DLD1 (cell line): ENCODE results near the gene RET.
"Not testable (repeated sequence)": the region's sequence is repeated elsewhere in the genome, so short reads cannot be mapped to it uniquely, and the experiment has no call there.

Experiments used
- in situ Hi-C: cut with HindIII; loops from 2 replicates; pipeline ENCODE4 v1.10.0; 2017; ENCODE audit warnings: low sequenced_read_pairs

RET gene

DNA sequence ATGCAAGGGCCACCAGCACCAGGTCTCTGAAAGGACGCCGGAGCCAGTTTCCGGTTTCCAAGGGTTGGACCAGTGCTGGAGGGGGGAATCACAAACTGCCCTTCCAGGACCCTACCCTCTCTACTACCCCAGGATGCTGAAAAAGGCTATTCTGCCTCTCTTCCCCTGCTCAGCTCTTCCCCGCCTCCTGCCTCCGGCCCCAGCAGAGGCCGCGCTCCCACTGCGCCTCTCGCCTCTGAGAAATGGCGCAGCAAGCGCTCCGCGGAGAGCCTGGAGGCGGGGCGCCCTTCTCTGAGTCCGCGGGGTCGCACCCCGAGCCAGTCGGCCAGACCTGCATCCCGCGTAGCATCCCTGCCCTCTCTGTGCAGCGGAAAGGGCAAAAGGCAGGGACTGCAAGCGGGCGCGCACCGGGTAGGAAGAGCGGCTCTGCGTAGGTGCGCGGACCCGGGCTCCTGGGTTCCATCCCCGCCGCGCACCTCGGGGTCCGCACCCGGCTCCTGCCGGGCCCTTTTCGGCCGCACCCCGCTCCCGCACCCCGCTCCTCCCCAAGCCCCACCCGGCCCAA lies 476 bp upstream of the RET start:
- in situ Hi-C loops, result no loop called here

DNA sequence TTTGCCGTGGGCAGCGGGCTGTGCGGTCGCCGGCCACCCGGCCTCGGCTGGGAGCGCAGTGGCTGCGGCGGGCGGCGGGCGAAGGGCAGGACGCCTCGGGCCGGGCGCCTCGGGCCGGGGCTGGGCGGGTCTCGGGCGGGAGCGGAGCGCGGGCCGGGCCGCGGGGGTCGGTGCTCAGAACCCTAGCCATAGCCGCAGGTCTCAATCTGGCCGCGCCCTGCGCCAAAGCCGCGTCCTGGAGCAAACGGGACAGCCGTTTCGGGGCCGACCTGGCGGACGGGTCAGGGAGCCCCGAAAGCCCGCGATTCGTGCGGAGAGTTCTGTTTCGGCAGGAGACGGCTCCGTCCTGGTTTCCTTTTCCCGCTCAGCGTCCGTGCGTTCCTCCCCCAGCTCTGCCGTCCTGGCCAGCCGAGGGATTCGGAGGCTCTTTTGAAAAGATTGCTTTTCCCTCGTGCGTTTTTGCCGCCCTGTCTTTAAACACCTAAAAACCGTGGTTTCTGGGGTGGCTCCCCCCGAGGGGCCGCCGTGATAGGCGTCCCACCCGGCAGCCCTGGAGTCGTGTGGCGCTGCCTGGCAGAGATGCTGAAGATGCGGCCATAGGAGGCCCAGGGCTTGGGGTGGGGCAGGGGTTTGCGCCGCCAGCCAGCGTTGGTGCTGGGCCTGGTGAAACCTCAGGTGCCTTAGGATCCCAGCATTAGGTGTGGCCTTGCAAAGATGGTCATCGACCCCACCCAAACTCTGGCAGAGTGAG lies 727 bp downstream of the RET start:
- in situ Hi-C loops, result no loop called here

DNA sequence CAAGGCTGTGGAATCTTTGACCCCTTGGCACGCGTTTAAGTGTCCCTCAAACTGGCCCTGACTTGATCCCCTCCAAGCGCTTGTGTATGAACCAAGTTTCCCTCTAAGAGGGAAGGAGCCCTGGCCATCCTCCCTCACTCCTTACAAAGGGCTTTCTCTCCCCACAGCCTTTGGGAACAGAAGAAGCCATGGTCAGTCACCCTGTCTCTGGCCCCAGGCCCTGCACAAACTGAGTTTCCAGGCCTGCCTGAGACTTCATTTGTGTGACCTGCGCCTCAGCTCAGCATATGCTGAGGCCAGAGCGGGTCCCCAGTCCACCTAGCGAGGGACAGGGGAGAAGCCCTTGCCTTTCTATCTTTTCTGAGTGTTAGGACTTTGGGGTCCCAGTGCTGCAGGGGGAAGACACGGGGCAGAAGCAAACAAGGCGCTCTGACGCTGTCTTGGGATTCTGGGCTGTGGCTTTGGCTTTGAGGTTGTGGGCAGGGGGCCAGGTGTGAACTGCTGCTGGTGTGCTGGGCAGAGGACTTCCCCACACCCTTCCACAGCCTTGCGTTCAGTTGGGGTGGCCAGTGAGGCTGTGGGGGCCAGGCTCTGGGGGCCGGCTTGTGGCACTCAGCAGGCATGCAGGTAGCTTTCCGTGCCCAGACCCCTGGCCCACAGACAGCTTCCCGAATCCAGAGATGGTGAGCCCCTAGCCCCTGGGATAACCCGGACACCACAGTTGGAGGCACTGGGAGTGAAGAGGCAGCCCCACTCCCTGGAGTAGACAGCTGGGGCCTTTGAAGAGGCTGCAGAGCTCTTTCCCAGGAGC lies 1.5 kb downstream of the RET start:
- in situ Hi-C loops, result no loop called here

DNA sequence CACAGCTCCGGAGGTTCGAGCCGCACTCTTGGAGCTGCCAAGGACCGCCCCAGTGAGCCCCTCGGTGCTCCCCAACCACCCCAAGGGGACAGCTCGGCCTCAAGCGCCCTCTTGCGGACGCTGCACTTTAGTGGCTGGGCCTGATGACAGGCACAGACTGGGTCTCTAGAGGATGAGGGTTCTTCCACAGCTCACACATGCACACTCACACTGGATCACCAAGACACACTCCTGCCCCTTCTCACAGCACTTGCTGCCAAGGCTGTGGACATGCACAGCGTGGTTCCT lies 2.1 kb downstream of the RET start:
- in situ Hi-C loops, result no loop called here

DNA sequence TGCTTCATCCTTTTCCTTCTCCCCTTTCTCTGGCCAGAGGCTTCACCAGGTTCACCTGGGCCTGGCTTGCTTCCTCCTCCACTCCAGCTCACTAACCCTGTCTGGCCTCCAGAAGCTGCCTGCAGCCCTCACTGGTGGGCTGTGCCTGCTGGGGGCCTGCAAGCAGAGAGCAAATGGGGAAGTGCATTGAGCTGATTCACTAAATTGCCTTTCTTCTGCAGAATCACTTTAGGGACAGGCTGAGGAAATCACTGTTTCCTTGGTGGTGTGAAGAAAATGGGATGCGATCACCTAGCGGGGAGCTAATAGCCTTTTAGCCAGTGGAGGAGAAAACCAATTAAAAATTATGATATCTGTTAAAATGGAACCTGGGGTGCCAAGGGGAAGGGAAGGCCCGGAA lies 3.0 kb downstream of the RET start:
- in situ Hi-C loops, result no loop called here

DNA sequence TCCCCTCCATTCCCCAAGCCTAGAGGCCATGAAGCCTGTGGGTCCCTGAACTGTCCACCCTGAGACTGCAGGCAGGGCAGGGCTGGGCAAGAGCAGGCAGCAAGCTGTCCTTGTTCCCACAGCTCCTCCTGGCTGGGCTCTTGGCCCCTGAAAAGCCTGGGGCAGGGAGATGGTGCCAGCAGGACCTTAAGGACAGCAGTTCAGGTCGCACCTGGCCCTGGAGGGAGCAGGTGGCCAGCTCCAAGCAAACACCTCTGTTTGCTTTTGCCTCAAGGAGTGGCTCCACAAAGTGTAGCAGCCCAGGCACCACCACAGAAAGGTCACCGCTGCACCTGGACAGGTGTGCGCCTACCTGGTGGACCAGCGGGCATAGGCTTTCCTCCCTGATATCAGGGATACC lies 5.2 kb downstream of the RET start:
- in situ Hi-C loops, result no loop called here

DNA sequence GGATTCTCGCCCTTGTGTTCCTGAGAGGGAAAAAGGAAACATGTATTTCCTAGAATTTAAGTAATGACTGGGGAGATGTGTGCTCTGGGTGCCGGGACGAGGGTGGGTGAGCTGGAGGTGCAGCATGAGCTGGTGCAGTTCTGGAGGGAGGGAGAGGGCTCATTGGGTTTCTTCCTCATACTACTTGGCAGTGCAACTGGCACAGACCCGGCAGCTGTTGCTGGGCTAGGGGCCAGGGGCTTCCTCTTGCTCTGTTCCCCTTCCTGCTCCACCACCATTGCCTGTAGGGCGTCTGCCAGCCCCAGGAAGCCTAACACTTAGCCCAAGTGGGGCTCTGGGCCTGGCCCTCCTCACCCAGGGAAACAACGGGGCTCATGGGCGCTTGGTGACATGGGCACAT lies 5.9 kb downstream of the RET start:
- in situ Hi-C loops, result no loop called here

DNA sequence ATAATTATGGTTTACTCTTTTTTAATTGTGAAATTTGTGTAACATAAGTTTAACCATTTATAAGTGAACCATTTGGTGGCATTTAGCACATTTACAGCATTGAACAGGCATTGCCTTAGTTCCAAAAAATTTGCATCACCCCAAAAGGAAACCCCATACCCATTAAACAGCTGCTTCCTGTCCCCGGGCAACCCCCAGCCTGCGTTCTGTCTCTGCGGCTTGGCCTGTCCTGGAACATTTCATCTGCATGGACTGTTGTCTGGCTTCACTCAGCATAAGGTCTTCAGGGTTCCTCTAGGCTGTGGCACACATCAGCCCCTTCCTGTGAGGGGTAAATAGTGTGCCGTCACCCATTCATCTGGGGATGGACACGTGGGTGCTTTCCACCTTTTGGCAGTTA lies 6.9 kb downstream of the RET start:
- in situ Hi-C loops, result no loop called here

DNA sequence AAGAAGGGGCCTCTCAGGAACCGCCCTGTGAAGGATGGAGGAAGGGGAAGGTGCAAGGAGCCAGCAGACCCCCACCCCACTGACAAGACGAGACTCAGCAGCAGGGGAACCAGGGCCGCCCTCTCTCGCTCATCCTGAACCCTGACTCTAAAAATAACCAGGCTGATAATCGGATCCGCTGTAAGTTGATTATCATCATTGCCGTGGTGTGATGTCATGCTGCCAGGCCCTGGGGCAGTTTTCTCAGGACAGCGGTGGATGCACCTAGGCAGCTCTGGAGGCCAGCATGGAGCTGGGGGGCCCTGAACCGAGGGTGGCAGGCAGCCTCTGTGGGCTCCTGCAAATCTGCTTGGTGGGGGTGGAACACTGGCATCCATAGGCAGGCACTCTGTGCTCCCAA lies 7.9 kb downstream of the RET start:
- in situ Hi-C loops, result no loop called here

DNA sequence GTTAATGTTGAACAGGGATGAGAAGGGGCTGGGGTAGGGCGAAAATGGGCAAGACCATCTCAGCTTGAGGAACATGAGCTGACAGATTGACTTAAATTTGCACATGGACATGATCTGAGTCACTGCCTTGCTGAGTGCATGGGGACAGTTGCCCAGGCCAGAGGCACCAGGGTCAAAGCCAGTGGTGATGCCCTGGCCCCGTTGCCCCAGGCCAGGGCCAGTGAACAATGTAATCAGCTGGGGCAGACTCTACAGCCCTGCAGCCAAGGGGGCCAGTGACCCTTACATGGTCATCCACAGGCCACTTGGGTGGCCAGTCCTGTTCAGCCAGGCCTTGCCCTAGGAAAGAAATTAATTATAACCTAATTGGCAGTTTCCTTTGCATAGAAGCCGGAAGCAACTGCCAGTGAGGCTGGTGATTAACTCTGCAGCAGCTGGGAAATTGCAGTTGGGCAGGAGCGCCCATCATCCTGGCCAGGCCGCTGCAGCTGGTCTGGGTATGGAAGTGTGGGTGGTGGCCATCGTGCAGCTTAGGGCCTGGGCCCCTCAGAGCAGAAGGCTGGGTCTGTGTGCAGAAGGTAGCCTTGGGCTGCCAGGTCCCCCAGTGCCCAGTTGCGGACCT lies 9.6 kb downstream of the RET start:
- in situ Hi-C loops, result no loop called here

DNA sequence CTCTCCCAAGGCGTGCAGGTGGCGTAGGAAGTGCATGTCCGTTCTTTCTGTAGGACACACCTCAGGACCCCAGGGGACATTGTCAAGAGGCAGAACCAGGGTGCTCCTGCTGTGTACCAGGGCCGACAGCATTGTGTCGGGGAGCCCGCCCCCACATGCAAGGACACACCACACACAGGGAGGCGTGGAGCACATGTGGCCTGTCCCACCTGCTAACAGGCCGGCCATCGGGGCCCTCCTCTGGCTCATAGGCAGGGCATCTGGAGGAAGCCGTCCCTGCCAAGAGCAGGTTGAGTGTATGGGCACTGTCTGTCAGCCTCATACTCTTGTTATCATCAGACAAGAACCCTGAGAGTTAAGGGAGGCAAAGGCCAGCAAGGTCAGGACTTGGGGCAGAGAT lies 12.7 kb downstream of the RET start:
- in situ Hi-C loops, result no loop called here

DNA sequence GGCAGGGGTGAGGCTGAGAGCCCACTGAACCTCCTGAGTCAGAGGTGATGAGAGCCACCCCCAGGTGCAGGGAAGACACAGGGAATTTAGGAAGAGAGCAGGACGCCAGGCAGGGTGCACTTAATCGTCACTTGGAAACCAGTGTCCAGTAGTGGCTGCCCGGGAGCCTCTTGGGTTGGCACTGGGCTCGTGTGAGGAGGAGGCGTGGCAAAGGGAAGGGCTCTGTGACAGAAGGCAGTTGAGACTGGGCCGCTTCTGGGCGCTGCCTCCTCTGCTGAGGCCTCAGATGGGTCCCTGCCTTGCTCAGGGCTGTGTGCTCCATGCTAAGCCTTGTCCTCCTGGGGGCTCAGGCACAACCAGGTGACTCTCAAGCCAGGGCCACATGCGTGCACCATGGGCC lies 13.3 kb downstream of the RET start:
- in situ Hi-C loops, result no loop called here

DNA sequence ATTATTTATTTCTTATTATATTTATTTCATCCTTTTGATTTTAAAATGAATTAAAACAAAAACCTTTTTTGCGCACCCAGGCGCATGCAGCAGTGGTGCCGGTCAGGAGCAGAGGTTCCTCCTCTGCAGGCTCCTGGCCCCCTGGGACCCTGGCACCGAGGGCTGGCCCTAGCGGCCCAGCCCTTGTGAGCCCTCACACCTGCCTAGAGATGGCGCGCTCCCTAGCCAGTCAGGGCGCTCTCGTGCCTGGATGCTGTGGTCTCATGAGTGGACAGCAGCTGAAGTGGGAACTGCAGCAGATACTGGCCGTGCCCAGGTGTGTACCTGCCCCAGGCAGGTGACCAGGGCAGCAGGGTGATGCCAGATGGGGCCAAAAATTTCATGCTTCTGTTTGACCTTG lies 13.8 kb downstream of the RET start:
- in situ Hi-C loops, result no loop called here

DNA sequence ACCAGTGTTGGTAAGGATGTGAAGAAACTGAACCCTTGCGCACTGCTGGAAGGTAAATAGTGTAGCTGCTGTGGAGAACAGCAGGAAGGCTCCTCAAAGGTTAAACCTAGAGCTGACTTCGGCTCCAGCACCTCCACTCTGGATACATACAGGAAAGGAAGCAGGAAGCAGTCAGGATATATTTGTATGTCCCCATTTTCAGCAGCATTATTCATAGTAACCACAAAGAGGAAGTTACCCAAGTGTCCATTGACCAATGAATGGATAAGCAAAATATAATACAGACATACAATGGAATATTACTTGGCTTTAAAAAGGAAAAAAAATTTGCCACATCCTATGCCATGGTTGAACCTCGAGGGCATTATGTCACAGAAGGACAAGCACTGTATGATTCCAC lies 15.0 kb downstream of the RET start:
- in situ Hi-C loops, result no loop called here

DNA sequence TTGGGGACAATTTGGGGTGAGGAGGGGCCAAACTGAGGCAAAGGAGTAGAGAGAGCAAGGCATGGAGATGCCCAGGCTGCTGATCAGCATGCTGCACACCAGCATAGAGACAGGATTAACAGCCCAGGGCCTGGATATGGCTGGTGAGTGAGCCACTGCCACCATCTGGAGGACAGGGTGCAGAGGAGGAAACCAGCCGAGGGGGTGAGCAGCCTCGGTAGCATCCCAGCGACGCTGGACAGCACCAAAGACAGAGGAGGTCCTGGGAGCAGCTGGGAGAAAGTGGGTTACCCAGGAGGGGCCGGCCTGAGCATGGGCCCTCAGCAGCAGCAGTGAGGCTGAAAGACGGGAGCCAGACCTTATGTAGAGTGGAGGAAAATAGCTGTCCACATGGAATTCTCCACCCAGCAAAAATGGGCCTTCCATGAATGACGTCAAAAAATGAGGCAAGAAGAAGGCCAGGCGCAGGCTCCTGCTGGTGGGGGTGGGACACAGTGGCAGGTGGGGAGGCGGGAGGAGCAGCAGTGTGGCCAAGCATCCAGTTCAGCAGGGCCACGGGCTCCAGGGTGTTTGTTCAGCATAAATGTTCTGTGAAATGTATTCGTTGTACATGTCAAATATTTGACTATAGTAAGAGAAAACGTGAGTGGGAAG lies 16.7 kb downstream of the RET start:
- in situ Hi-C loops, result no loop called here

DNA sequence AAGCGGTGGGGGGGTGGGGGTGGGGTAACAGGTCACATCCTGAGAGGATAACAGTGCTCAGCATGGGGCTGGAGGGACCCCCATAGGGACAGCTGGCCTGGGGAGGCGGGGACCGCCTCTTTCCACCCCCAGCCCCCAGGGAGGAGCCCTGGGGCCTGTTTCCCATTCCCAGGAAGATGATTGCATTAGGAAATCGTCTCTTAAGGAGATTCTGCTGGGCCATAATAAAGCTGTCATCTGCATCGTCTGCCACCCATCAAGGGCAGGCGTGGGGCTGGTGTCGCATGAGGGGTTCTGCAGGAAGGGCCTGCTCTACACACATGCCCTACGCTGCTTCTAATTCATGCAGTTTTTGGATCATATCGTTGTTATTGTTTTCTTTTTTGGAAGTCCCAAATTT lies 17.2 kb downstream of the RET start:
- in situ Hi-C loops, result no loop called here

DNA sequence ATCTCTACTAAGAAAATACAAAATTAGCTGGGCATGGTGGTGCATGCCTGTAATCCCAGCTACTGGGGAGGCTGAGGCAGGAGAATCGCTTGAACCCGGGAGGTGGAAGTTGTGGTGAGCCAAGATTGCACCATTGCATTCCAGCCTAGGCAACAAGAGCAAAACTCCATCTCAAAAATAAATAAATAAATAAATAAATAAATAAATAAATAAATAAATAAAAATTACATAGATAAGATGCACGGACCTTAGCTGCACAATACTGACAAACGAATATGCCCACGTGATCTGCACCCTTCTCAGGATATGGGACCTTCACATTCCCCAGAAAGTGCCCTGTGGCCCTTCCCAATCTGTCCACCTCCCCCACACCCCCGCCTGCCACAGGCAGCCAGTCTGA lies 22.5 kb downstream of the RET start:
- in situ Hi-C loops, result not testable (repeated sequence)

DNA sequence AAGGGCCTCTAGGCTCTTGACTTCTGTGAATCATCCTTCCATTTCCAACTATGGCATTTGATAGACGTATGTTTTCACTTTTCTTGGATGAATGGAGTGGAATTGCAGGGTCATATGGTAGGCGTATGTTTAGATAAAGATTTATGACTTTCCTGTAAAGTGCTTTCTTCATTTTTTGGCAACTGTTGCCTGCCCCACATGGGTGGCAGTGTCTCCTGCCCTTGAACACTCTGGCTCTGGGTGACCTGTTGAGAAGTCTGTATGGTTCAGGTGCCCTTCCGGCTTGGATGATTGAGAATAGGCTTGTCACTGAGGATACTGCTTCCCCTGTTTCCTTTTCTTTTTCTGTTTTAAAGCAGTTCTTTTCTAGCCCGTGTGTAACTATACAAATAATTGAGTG lies 23.1 kb downstream of the RET start:
- in situ Hi-C loops, result no loop called here

DNA sequence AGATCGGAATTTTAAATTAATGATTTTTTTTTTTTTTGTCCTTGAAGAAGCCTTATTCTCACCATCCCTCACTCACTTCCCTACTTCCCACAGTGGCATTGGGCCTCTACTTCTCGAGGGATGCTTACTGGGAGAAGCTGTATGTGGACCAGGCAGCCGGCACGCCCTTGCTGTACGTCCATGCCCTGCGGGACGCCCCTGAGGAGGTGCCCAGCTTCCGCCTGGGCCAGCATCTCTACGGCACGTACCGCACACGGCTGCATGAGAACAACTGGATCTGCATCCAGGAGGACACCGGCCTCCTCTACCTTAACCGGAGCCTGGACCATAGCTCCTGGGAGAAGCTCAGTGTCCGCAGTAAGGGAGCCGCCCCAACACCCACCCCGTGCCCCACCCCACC lies 23.5 kb downstream of the RET start:
- in situ Hi-C loops, result no loop called here

DNA sequence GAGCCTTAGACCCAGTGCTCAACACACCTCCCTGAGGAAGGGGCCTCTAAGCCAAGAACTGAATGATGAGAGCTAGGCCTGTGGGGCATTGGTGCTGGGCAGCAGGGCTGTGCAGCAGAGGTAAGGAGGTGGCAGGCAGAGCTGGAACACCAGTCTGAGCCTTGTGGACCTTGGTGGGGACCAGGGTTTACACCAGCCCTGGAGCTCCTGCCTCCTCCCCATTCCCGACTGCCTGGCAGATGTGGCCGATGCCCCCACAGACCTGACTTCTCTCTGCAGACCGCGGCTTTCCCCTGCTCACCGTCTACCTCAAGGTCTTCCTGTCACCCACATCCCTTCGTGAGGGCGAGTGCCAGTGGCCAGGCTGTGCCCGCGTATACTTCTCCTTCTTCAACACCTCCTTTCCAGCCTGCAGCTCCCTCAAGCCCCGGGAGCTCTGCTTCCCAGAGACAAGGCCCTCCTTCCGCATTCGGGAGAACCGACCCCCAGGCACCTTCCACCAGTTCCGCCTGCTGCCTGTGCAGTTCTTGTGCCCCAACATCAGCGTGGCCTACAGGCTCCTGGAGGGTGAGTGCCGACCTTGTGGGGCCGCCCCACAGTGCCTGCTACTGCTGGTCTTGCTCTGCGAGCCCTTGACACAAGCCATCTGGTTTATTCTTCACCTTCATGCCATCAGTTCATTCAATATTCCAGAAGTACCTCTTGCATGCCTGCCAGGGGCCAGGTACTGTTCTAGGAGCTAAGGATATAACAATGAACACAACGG lies 25.4 kb downstream of the RET start:
- in situ Hi-C loops, result no loop called here
